T-helper 22 cell (primary cell): ENCODE measurements around the gene BRD2.
A peak's percentile ranks its signal among the peaks of the same experiment; 100 is the strongest.
"Not testable (repeated sequence)": the region's sequence is repeated elsewhere in the genome, so short reads cannot be mapped to it uniquely, and the experiment has no call there.

ENCODE experiments used
- DNase-seq: peaks from one replicate; pipeline ENCODE4 v3.0.0-alpha.2; 2020; ENCODE audit warnings: low read depth

BRD2 gene

GRCh38 chr6:32968093-32968866 is at the start of gene BRD2:
TSS of gene BRD2 (plus strand) at chr6:32968594. CDS start at chr6:32972899, 4,305 bp downstream.
- DNase-seq: peak; percentile 94

DNA sequence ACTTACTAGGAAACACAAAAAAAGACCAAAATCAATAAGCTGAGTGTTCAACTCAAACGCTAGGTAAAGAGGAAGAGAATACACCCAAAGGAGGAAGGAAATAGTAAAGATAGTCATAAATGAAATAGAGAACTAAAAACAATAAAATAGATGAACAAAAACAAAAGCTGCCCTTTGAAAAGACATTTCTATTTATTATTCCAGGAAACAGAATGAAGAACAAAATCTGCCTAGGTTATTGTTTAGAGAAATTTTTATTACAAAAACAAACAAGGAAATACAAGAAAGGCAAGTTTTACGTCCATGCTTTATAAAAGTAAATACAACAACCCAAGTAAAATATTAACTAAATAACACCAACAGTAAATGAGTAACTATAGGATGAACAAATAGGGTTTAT is 47.7 kb upstream of the BRD2 start:
- no peak for DNase-seq

- DNase-seq: no peak
These were observed 46.3 kb upstream of the BRD2 start for GRCh38 chr6:32922083-32922482.

- DNase-seq: no peak
These were observed 37.2 kb upstream of the BRD2 start for GRCh38 chr6:32931211-32931610.

DNA sequence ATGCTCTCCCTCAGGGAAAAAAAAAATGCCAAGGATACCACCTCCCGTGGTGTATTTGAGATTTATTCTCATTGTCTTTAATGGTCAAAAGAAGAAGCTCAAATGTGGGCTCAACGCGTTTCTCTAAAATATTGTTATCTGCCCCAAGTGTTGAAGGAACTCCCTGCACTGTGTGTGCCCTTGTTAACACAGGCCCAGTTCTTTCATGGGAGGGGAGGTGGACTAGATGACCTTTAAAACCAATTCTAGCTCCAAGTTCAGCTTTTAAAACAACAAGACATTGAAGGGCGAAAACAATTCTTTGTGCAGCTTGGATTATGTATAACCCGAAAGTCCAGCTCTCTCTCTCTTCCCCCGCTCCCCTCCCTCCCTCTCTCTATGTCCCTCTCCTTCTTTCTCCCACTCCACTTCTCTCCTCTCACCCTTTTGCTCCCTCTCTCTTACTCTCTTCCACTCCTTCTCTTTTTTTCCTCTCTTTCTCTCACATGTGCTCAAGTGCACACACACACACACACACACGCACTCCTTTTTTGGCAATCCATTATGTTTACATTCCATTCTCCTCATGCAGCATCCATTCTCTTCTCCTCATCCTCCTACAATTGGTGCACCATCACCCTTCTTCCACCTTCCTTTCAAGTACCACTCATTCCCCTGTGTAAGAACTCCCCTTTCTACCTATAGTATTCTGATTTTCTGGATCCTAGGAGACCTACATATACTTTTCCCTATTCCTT is 36.1 kb upstream of the BRD2 start:
- no peak for DNase-seq

GRCh38 chr6:32933661-32934085 is 34.7 kb upstream of the BRD2 start:
- peak; percentile 52 for DNase-seq

- DNase-seq: no peak
These were observed 32.7 kb upstream of the BRD2 start for GRCh38 chr6:32935551-32936238.

DNA sequence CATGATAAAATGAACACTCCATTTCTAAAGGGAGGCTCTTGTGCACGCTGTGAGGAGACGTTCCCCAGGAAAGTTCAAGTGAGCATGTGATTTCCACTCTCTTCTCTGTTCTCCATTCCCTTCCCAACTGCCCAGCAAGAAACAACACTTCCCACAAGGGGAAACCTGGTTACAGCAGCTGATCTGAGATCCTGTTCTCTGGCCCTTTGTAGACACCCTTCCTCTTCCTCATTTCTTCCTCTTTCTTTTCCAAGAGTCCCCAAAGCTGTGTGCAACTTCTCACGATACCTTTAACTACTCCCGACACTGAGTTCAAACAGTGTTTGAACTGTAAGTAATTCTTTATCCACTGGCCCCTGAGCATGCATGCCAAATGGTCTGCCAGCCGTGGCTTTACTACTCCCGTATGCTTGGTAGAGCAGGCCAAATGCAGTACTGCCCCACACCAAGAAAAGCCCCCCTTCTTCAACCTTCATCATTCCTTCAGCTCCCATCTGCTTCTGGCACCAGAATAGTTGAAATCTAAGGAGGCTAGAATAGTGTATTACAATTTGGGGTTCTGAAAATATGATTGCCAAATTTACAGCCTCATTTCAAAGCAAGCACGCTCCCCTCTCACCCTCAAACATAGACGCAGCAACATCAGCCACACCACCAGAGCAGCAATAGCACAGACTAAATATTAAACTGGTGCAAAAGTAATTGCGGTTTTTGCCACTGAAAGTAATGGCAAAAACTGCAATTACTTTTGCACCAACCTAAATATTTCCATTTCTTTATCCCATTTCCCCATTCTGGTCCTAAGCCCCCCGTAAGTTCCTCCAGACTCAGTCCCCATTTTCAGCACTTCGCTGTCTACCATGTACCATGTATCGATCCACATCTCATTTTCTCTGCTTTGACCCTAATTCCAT is 31.9 kb upstream of the BRD2 start:
- DNase-seq: no peak

GRCh38 chr6:32937230-32937633 is 31.2 kb upstream of the BRD2 start:
- DNase-seq: no peak

GRCh38 chr6:32938494-32938893 is 29.9 kb upstream of the BRD2 start:
- DNase-seq: no peak

DNA sequence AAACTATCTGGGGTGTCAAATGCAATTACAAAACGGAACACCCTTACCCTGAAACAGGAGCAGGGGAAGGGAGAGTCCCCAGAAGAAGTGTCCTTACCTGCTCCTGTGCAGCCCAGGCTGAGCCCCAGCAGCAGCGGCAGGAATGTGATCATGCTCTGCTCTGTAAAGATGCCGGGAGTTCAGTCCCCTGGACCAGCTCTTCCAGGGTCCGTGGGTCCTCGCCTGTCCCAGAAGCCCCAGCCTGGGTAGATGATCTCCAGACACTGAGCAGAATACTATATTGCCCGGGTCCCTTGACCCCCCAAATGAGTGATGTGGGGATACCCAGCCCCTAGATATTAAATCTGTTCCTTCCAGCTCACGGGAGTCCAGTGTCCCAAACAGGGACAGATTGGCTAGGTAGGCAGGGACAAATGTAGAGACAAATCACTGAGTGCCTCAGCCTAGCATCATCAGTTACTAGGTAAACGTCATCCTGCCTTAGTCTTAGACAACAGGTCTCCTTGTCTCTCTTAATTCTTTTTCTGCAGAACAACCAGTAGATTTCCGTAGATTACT is 27.7 kb upstream of the BRD2 start, which contains the start of gene HLA-DMB:
Gene HLA-DMB, minus strand, starts transcription at position 373 of the 558 bp plus-strand sequence. Its CDS starts 221 bp downstream, at position 152.
- peak; percentile 32 for DNase-seq

DNA sequence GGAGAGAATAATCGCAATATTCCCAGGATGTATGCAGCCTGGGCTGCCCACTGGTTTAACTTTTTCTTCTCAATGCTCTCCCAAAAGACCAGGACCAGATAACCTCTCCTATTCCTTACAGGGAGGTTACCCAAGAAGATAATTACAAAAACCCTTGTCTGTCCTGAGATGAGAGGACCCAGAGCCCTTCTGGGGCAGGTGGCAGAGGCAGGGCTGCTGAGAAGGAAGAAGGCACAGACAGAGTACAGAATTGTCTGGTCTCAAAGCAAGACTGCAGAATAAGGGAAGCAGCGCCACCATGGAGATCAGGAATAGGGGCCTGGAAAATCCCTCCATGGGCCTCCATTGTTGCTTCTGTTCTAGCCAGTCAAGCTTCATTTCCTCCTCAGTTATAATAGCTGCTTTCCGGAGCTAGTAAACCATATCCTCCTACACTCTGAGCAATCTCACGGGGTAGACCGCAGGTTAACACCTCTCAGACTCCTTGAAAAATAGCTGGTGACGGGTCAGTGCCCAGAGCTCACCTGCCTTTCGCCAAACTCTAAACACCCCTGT is 27.1 kb upstream of the BRD2 start:
- peak; percentile 42 for DNase-seq

- not testable (repeated sequence) for DNase-seq
These were observed 25.8 kb upstream of the BRD2 start for GRCh38 chr6:32942555-32943123.

DNA sequence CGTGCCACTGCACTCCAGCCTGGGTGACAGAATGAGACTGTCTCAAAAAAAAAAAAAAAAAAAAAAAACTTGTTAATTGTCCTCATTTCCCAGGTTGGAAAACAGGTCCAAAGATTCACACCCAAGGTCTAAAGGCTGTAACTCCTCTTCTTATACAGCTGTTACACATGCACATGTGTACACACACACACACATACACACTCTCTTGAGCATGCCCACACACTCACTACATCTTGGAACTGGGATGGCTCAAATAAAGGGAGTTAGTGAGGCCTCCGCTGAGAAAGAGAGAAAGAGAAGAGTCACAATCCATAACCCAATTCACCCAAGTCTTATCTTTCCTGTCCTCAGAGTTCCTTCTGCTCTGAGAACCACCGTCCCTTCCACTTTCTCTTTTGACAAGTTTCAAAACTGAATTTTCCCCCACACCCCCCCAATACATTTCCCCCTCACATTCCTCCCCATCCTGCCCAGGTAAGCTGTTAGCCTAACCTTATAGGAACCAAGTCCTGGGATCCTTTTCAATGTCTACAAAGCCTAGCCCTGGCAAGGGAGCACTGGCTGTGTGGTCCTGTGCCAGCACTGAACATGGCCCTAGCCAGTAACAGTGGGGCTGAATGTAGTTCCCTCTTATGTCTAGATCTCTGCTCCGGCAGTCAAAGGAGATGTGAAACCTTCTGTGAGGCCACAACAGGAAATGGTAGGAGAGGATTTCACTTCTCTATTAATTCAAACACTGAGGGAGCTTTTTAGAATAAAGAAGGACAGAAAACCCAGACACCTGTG is 24.3 kb upstream of the BRD2 start:
- no peak for DNase-seq

GRCh38 chr6:32945108-32945760 is 23.2 kb upstream of the BRD2 start:
- DNase-seq: no peak

GRCh38 chr6:32945953-32946352 is 22.4 kb upstream of the BRD2 start:
- DNase-seq: no peak

GRCh38 chr6:32946893-32947292 is 21.5 kb upstream of the BRD2 start:
- DNase-seq: no peak

GRCh38 chr6:32947552-32948465 is 20.6 kb upstream of the BRD2 start:
- no peak for DNase-seq
